GM18505 (cell line): Measurements from ENCODE around the gene ITGA2B.
"Not testable (repeated sequence)": the region's sequence is repeated elsewhere in the genome, so short reads cannot be mapped to it uniquely, and the experiment has no call there.

ENCODE experiments used
- ATAC-seq: cut with Tn5 transposase; IDR thresholded peaks from one replicate; pipeline ENCODE4 v1.9.1; 2021; ENCODE audit not compliant: unreplicated experiment
- POLR2A ChIP-seq: IDR thresholded peaks from 4 replicates; pipeline ENCODE4 v1.6.1; 2011; ENCODE audit warnings: borderline replicate concordance; ENCODE audit not compliant: insufficient read depth, insufficient read length; ENCODE audit errors: extremely low read depth

ITGA2B gene

DNA sequence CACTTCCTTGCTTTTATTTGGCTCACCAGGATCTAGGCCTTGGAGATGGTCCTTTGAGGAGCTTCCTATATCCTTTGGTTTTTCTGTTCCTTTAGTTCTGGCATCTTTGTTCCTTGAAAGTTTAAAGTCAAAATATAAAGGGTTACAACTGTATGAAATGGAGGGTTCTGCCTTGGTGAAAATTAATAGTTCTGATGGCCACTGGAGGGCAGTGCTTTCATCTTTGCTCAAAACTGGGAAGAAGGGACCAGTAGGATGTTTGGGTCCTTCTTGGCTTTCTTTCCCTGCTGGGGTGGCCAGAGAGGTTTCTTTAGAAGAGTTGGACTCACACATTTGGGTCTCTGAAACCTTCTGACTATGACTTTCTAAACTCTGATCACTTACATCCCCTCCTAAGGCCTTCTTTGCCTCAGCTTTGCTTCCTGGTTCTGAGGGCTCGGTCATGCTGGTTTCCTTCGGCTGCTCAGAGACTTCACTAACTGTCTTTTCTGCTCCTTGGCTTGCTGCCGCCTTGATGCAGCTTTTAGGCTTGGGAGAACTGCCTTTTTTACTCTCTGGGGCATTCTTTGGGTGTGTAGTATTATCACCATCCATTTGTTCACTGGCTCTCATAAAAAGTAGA lies 10.9 kb upstream of the ITGA2B start:
- ATAC-seq = no peak
- TF ChIP-seq POLR2A = no peak

DNA sequence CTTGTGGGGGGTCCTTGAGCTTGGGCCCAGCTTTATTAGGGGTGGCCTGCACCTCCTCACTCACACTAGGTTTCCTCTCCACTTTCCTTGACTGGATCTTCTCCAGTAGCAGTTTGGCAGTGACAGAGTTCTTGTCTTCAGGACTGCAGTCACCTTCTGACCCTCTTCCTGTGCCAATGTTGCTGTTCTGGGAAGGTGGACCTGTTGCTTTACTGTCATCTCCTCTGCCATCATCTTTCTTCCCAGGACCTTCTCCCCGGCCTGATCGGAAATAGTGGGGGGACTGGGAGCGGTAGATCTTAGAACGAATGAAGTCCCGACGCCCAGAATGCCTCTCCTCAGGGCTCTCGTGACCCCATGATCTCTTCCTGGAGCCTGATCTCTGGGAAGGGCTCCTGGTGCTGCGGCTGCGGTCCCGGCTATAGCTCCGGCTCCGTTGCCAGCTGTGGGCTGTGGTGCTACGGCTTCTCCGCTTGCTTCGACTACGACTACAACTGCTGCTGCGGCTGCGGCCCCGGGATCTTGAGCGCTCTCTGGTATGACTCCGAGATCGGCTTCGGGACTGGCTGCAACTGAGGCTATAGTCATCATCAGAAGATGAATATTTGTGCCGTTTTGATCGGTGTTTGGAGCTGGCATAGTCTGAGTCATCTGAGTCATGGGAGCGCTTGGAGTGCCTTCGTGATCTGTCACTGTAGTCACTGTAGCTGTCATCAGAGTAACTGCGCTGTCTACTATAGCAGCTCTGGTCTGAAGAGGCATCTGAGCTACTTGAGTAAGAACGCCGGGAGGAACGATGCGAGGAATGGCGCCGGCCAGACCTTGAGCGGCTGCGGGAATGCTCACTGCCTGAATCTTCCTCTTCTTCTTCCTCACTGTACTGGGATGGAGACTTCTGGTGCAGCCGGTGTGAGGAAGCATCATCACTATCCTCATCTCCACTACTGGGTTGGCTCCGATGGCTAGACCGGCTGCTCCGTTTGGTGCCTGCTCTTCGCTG lies 9.5 kb upstream of the ITGA2B start:
- no peak for ATAC-seq
- no peak for TF ChIP-seq POLR2A

DNA sequence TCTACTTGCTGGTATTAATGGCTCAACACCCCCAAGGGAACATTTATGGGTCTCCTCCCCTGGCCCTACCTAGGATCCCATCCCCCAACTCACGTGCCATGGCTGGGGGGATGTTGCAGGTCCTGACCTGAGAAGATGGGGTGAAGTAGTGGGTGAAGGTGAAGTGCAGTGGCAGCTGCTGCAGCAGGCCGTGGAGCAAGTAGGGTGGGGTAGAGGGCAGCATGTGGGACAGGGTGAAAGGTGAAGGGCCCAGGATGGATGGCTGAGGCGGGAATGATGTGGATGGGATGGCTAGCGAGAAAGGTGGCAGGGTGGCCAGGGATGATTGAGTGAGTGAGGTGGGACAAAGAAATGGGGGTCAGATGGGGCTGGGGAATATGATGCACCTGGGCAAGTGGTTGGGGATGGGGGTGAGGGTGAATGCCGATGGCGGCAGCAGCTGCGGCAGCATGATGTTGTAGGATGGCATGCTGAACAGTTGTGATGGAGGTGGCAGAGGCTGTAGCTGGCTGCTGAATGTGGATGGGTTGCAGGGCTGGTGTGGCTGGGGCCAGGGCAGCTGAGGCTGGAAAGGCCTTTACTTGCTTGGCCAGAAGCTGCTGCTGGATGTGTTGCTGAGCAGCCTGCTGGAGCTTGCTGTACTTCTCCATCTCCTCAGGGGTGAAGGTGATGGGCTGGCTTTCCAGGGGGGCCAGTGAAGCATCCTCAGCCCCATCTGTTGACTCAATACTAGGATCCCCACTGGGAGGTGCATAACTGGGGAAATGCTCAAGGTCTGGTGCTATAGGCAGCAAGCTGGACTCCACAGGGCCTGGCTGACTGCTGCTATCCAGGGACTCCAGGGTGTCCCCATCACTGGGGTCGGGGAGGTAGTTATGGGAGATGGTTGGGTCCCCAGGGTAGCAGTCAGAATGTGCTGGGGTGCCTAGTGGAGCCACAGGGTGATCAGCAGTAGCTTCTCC lies 8.3 kb upstream of the ITGA2B start:
- no peak for ATAC-seq
- TF ChIP-seq POLR2A = no peak

DNA sequence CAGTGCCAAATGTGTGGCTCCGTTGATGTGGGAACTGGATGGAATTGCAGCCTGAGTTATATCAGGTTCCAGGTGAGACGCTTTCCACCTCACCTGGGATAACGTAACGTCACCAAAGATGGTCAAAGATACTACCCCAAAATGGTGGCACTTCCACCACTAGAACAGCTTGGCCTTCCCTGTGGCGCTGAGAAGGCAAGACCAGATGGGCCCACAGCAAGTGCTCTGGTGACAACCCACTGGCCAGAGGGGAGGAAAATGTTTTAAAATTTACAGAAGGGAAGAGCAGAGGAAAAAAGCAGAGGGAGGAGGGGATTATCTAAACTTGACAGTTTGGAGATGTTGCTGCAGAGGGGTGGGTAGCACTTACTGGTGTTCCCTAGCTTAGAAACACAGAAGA lies 7.5 kb upstream of the ITGA2B start:
- TF ChIP-seq POLR2A = no peak
- no peak for ATAC-seq

DNA sequence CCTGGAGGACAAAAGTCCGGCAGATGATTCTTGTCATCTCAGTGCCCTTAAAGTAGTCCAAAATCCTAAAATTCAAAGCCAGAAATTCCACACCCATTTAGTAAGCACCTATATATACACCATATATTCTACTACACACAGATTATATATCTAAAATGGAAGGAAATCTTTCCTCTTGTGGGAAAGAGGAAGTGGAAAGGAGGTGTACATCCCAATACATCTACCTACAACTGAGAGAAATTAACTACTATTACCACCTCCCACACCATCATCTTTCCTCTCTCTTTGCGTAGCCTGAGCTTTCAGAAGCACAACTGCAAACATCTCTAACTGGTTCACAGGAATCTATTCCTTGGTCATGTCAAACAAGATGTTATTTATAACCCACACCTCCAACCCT lies 5.4 kb upstream of the ITGA2B start:
- ATAC-seq = no peak

DNA sequence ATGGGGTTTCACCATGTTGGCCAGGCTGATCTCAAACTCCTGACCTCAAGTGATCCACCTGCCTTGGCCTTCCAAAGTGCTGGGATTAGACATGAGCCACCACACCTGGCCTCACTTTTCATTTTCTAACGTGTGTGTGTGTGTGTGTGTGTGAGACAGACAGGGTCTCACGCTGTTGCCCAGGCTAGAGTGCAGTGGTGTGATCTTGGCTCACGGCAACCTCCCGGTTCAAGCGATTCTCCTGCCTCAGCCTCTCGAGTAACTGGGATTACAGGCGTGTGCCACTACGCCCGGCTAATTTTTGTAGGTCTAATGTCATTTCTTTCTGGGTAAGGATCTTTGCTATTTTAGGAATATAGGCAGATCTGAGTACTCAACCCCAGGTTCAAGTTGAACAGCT lies 4.7 kb upstream of the ITGA2B start:
- not testable (repeated sequence) for ATAC-seq

More for the DNA sequence above, 5.4 kb upstream of the ITGA2B start:
- TF ChIP-seq POLR2A = no peak

DNA sequence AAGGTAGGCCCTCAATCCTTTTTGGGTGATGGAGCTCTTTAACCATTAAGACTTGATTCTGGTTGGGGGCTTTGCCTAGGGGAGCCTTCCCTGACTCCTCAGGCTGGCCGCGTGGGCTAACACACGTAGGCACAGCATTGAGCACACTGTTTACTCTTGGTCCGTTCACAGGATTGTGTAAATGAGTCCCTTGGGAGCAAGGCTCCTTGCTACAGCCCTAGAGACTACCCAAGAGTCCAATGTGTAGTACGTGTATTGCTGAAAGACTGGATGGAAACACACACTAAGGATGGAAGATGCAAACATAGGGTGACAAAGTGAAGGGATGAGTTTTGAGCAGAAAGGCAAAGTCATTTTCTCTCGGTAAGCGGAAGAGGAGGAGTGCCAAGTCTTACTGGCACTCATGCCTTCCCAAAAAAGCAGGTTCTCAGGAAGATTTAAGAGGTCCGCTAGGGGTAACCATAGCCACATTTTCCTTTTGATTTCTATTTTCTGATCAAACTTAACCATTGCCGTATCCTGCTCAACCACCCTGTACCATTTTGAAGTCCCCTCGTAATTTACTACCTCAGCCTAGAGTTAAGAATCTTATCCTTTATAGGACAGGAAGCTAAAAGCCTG lies 911 bp upstream of the ITGA2B start:
- no peak for ATAC-seq
- TF ChIP-seq POLR2A = no peak

DNA sequence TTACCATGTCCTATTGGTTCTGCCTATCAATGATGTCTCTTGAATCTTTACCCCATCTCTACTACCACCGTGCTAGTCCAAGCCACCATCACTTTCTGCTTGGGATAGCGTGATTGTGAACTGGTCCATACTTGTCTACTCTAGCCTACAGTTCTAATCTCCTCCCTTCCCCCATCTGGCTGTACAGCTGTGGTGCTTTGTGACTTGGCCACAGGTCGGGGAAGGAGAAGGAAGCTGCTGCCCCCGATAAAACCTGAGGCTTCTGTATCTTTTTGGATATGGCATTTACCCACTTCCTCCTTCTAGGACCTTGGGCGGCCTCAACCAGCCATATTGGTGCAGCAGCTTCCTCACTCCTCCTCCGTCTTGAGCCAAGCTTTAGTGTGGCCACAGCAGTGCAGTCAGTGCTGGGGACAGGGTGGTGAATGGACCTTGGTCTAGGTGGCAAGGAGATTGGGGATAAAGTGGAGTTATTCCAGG lies 314 bp upstream of the ITGA2B start:
- no peak for ATAC-seq
- no peak for TF ChIP-seq POLR2A

DNA sequence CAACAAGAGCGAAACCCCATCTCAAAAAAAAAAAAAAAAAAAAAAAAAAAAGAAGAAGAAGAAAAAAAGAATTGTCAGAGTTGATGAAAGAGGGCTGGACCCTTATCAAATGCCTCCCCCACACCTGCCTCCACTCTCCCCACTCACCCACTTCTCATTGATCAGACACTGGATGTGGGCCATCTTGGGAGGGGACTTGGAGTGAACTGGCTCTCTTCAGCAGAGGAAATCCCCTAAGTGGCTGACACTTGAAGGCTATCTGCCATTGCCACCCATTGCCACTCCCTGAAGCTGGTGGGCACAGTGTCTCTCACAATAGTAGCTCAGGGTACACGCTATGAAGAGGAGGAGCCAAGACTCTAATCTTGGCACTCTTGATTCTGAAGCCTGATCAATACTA lies 1.6 kb downstream of the ITGA2B start:
- ATAC-seq = no peak
- no peak for TF ChIP-seq POLR2A

DNA sequence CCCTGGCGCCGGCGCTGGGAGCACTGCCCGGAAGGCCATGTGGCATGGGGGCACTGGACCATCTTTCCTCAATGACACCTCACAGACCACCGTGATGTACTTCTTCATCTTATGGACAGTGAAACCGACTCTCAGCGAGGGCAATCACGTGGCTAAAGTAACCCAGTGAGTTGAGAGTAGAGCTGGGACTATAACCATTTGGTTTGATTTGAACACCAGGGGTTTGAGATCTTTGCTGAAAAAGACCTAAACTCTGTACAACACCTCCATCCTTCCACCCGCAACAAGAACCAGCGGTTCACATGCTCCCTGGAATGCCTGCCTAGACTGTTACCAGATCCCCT lies 3.3 kb downstream of the ITGA2B start:
- no peak for ATAC-seq
- TF ChIP-seq POLR2A = no peak

DNA sequence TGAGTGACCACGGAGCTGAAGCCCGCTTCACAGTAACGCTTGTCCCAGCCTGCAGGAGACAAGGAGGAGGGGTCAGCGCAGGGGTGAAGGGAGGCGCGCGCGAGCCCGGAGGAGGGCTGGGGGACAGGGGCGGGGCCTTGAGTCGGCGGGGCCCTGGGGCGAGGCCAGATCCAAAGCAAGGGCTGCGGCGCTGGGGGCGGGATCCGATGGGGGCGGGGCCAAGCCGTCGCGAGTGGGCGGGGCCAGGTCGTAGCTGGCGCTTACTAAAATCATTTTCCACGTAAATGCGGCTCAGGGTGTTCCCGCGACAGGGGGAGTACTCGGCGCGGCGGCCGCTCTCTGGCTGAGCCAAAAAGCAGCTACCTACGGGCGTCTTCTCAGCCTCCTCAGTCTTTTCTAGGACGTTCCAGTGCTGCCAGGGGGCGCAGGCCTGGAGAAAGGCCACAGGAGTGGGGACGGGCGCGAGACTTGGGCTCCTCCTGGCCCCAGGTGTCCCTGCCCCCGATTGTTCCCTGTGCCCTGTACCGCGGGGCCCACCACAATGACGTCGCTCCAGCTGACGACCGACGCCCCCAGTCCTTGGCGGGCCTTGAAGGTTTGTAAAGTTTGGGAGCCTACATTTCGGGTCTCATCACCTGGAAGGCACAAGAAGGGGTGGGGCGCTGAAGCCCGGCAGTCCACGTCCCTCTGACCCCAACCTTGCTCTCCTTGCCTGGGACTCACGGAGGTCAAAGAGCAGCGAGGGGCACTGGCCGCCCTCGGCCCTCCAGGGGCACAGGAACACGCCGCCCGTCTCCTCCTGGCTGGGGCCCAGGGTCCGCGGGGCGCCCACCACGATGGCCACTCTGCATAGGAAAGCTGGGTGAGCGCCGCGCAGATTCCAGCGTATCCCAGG lies 3.9 kb downstream of the ITGA2B start:
- no peak for ATAC-seq

DNA sequence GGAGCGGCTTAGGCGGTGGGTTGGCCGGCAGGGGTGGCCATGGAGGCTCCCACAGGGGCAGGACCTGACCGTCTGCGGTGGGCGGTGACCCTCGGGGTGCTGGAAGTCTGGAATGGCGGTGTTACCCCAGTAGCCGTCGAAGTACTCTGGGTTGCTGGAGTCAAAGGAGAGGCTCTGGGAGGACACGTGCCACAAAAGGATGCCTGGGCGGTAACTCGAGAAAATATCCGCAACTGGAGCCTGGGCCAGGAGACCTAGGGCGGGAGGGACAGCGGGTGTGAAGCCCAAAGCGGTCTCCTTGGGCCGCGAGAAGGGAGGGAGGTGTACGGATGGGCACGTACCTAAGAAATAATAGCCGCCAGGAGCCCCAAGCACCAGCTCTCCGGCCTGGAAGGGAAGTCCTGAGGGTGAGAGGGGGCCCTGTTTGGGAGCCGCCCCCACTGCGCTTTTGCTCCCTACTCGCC lies 4.6 kb downstream of the ITGA2B start:
- no peak for TF ChIP-seq POLR2A

More for the DNA sequence above, 3.9 kb downstream of the ITGA2B start:
- TF ChIP-seq POLR2A = no peak

More for the DNA sequence above, 4.6 kb downstream of the ITGA2B start:
- ATAC-seq = no peak
